GM19099 (cell line): ENCODE data around the gene NAP1L5.

Source experiments
- POLR2A ChIP-seq: IDR thresholded peaks from 3 replicates; pipeline ENCODE4 v1.6.1; 2011; ENCODE audit warnings: low read depth; ENCODE audit not compliant: insufficient read length; ENCODE audit errors: extremely low read depth

NAP1L5 gene

GRCh38 chr4:88730811-88731210 lies 33.2 kb upstream of the NAP1L5 start:
- TF ChIP-seq POLR2A, result no peak

- TF ChIP-seq POLR2A, result no peak
Measured at GRCh38 chr4:88729146-88729760, 31.6 kb upstream of the NAP1L5 start.

- no peak for TF ChIP-seq POLR2A
Measured at GRCh38 chr4:88728146-88728545, 30.5 kb upstream of the NAP1L5 start.

- no peak for TF ChIP-seq POLR2A
Measured at GRCh38 chr4:88725986-88726385, 28.4 kb upstream of the NAP1L5 start.

- no peak for TF ChIP-seq POLR2A
Measured at GRCh38 chr4:88725143-88725542, 27.5 kb upstream of the NAP1L5 start.

- TF ChIP-seq POLR2A, result no peak
Measured at GRCh38 chr4:88724406-88724805, 26.8 kb upstream of the NAP1L5 start.

GRCh38 chr4:88722828-88723227 lies 25.2 kb upstream of the NAP1L5 start:
- TF ChIP-seq POLR2A, result no peak

GRCh38 chr4:88722276-88722780 lies 24.7 kb upstream of the NAP1L5 start:
- TF ChIP-seq POLR2A, result no peak

GRCh38 chr4:88720451-88721428 lies 23.1 kb upstream of the NAP1L5 start:
- no peak for TF ChIP-seq POLR2A

- TF ChIP-seq POLR2A, result no peak
Measured at GRCh38 chr4:88719381-88719780, 21.8 kb upstream of the NAP1L5 start.

GRCh38 chr4:88718098-88718497 lies 20.5 kb upstream of the NAP1L5 start:
- TF ChIP-seq POLR2A, result no peak

- TF ChIP-seq POLR2A, result no peak
Measured at GRCh38 chr4:88713782-88714181, 16.2 kb upstream of the NAP1L5 start.

- no peak for TF ChIP-seq POLR2A
Measured at GRCh38 chr4:88709989-88710388, 12.4 kb upstream of the NAP1L5 start.

GRCh38 chr4:88706574-88706973 lies 8.9 kb upstream of the NAP1L5 start:
- TF ChIP-seq POLR2A, result no peak

GRCh38 chr4:88705805-88706492 lies 8.3 kb upstream of the NAP1L5 start:
- no peak for TF ChIP-seq POLR2A

- no peak for TF ChIP-seq POLR2A
Measured at GRCh38 chr4:88705223-88705622, 7.6 kb upstream of the NAP1L5 start.

- no peak for TF ChIP-seq POLR2A
Measured at GRCh38 chr4:88702782-88703181, 5.2 kb upstream of the NAP1L5 start.
